Parathyroid adenoma (tissue), 2 donors: ENCODE results near the gene CEP97.

Experiments used
- H2AFZ ChIP-seq: fragments of 300-600 bp; sonication (generic); one replicate; pipeline ENCODE4 v1.7.0; 2017; ENCODE audit warnings: antibody characterized with exemption, mild to moderate bottlenecking
- H3K27ac ChIP-seq: fragments of 300-600 bp; sonication (generic); one replicate; pipeline ENCODE4 v1.7.0; 2017
- H3K27me3 ChIP-seq: fragments of 300-600 bp; sonication (generic); one replicate; pipeline ENCODE4 v1.7.0; 2017; ENCODE audit warnings: low read length; ENCODE audit not compliant: control insufficient read depth, insufficient read depth
- H3K36me3 ChIP-seq: fragments of 300-600 bp; sonication (generic); one replicate; pipeline ENCODE4 v1.7.0; 2017; ENCODE audit warnings: low read length; ENCODE audit not compliant: control insufficient read depth, insufficient read depth
- H3K4me1 ChIP-seq: fragments of 300-600 bp; sonication (generic); one replicate; pipeline ENCODE4 v1.7.0; 2017; ENCODE audit warnings: control low read depth
- H3K4me2 ChIP-seq: fragments of 300-600 bp; sonication (generic); one replicate; pipeline ENCODE4 v1.7.0; 2017; ENCODE audit warnings: low read length
- H3K4me3 ChIP-seq: fragments of 300-600 bp; sonication (generic); one replicate; pipeline ENCODE4 v1.7.0; 2017; ENCODE audit warnings: low read depth, low read length
- H3K79me2 ChIP-seq: fragments of 300-600 bp; sonication (generic); one replicate; pipeline ENCODE4 v1.7.0; 2017; ENCODE audit warnings: control low read depth
- H3K9ac ChIP-seq: fragments of 300-600 bp; sonication (generic); one replicate; pipeline ENCODE4 v1.7.0; 2017; ENCODE audit warnings: mild to moderate bottlenecking
- H3K9me3 ChIP-seq: fragments of 300-600 bp; sonication (generic); one replicate; pipeline ENCODE4 v1.7.0; 2017; ENCODE audit warnings: low read length; ENCODE audit not compliant: control insufficient read depth
- TF ChIP-seq, protein P1 (sequence below): fragments of 300-600 bp; sonication (generic); IDR thresholded peaks from one replicate; pipeline ENCODE4 v1.7.0; 2017; ENCODE audit warnings: antibody characterized with exemption, mild to moderate bottlenecking
- donor health status: primary hyperparathyroidism.

The CEP97 gene

DNA sequence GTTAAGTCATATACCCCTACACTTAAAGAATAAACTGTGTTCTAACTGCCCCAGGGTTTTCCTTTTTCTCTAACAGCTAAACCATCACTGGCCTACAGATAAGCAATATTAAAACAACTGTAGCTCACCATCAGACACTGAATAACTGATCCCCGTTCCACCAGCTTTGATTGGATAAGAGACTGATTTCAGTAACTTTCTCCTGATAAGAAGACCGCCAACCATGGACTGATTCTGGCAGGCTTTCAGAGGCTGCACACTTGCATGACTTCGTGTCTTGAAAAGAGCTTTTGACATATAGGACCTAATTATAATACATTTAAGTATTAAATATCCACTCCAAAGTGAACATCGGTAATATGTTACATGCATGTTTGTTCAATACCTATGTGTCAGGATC lies 15.3 kb upstream of the CEP97 start:
- H2AFZ ChIP-seq, result no peak overlapping the region
- H3K36me3 ChIP-seq, result no peaks in the 10 kb centered on the region
- peaks cover 10% of the 10 kb centered on the region for H3K4me1 ChIP-seq
- no peaks in the 10 kb centered on the region for H3K79me2 ChIP-seq
- H3K4me3 ChIP-seq, result no peak overlapping the region
- TF ChIP-seq, protein P1, sequence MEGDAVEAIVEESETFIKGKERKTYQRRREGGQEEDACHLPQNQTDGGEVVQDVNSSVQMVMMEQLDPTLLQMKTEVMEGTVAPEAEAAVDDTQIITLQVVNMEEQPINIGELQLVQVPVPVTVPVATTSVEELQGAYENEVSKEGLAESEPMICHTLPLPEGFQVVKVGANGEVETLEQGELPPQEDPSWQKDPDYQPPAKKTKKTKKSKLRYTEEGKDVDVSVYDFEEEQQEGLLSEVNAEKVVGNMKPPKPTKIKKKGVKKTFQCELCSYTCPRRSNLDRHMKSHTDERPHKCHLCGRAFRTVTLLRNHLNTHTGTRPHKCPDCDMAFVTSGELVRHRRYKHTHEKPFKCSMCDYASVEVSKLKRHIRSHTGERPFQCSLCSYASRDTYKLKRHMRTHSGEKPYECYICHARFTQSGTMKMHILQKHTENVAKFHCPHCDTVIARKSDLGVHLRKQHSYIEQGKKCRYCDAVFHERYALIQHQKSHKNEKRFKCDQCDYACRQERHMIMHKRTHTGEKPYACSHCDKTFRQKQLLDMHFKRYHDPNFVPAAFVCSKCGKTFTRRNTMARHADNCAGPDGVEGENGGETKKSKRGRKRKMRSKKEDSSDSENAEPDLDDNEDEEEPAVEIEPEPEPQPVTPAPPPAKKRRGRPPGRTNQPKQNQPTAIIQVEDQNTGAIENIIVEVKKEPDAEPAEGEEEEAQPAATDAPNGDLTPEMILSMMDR, result no peak
- H3K27ac ChIP-seq, result no peak overlapping the region
- no peaks in the 10 kb centered on the region for H3K27me3 ChIP-seq
- H3K4me2 ChIP-seq, result peak overlapping the region; percentile 55
- no peak overlapping the region for H3K9ac ChIP-seq
- no peaks in the 10 kb centered on the region for H3K9me3 ChIP-seq

DNA sequence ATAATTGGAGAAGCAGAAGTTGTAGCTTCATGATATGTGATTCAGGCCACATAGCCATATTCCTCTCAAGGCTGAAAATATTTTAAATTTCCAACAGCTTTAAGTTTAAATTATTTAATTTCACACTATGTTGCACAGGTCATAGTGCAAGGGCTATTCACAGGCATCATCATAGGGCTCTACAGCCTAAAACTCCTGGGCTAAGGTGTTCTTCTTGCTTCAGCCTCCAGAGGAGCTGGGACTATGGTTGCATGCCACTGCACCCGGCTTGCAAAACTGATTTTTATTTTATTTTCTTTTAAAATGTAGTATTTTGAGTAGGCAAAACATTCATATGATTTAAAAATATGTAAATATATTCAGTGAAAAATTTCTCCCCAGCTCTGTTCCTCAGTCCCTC lies 6.0 kb upstream of the CEP97 start:
- Histone ChIP-seq H3K4me2 (no peak overlapping the region), H3K4me3 (no peak overlapping the region), H3K36me3 (no peaks in the 10 kb centered on the region), H3K9ac (no peak overlapping the region), H3K27me3 (no peaks in the 10 kb centered on the region), H3K27ac (no peak overlapping the region), H2AFZ (no peak overlapping the region), H3K9me3 (no peaks in the 10 kb centered on the region), H3K4me1 (no peaks in the 10 kb centered on the region), H3K79me2 (no peaks in the 10 kb centered on the region)
- TF ChIP-seq, protein P1, result no peak

DNA sequence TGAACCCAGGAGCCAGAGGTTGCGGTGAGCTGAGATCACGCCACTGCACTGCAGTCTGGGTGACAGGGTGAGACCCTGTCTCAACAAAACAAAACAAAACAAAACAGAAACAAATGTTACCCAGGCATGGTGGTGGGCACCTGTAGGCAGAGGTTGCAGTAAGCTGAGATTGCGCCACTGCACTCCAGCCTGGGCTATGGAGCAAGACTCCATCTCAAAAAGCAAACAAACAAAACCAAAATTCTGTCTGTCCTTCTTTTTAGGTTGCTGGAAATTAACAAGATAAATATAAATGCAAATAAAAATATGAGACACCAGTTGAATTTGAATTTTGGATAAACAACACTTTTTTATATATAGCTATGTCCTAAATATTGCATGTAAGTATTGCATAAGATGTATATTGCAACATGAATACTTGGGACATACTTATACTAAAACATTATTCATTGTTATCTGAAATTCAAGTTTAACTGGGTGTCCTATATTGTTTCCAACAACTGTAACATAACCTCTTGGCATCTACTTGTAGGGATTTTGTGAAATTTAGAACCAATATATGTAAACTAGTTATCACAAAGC lies 4.7 kb upstream of the CEP97 start:
- no peak overlapping the region for H3K27ac ChIP-seq

DNA sequence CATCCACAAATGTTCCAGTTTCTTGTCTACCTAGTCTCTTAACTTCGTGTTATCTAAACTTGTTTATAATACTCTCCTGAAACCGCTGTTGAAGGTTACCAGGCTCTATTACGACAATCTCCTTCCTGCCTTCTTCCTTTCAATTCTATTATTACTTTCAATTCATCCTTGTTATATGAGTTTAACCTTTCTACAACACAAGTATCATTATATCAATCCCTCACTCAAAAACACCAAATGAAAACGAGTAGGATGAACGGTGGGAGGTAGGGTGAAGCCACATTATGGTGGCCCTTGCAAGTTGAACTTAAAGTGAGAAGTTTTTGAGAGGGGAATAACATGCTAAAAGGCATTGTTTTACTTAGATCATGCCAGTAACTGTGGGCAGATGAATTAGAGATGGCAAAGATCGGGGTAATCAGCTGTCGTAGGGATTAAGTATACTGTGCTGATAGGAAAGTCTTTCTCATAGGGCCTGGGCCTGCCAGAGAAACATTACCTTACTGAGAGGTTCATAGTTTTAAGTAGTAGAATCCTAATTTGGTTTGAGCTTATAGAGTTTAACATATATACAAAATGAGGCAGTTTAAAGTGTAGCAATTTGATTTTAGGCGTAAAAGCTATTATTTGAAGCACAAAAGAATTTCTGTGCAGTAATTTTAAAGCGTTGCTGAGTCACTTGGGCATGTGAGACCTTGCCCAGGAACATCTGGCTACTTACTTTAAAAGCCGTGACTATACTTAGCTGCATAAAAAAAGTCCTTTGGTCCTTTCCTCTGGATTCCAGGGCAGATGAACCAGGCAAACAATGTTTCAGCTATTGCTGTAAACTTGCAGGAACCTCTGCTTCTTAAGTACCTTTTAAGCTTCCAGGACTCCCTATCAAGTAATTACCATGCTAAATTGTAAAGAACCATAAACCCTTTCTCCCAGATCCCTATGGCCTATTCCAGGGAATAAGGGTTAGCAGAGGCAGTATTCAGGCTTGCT lies 3.3 kb upstream of the CEP97 start:
- Histone ChIP-seq H3K27me3 (no peaks in the 10 kb centered on the region), H3K9me3 (no peaks in the 10 kb centered on the region), H3K4me1 (no peaks in the 10 kb centered on the region), H3K79me2 (peaks cover 3% of the 10 kb centered on the region), H3K4me2 (no peak overlapping the region), H3K9ac (no peak overlapping the region), H3K4me3 (no peak overlapping the region), H2AFZ (peak overlapping the region; percentile 25), H3K36me3 (no peaks in the 10 kb centered on the region), H3K27ac (no peak overlapping the region)
- TF ChIP-seq, protein P1, result no peak

More for the DNA sequence above, 4.7 kb upstream of the CEP97 start:
- H3K9me3 ChIP-seq, result no peaks in the 10 kb centered on the region
- TF ChIP-seq, protein P1, result no peak
- no peak overlapping the region for H3K4me2 ChIP-seq
- H3K79me2 ChIP-seq, result no peaks in the 10 kb centered on the region
- H3K4me3 ChIP-seq, result no peak overlapping the region
- no peak overlapping the region for H2AFZ ChIP-seq
- H3K4me1 ChIP-seq, result no peaks in the 10 kb centered on the region
- H3K9ac ChIP-seq, result no peak overlapping the region
- H3K27me3 ChIP-seq, result no peaks in the 10 kb centered on the region
- no peaks in the 10 kb centered on the region for H3K36me3 ChIP-seq
